Suprapubic skin (tissue), 4 donors: Measurements from ENCODE around the gene ENTPD1.

Experiments used
- POLR2A ChIP-seq, 2 donors: fragments of 450-650 bp; IDR thresholded peaks; one replicate each; pipeline ENCODE4 v1.6.1; 2017; ENCODE audit warnings: antibody characterized with exemption in 2 of 2, mild to moderate bottlenecking in 2 of 2, moderate library complexity in 2 of 2
- POLR2AphosphoS5 ChIP-seq, 3 donors: sonication (generic); formaldehyde crosslinking; IDR thresholded peaks; one replicate each; pipeline ENCODE4 v1.6.1; 2017; ENCODE audit warnings: antibody characterized with exemption in 3 of 3

DNA sequence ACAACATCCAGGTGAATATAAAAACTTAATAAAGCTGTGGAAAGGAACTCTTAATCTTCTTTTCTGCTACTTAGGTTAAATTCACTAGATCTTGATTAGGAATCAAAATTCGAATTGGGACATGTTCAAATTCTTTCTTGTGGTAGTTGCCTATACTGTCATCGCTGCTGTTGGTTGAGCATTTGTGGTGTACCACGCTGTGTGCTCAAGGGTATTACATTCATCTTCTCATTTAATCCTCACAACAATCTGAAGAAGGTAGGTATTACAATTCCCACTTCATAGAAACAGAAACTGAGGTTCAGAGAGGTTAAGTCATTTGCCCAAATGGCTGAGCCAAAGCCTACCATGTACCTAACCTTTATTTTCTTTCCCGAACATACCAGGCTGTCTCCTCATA is 111.9 kb downstream of the ENTPD1 start:
- no peak for TF ChIP-seq POLR2A (IDR thresholded peaks at IDR 0.05)
- TF ChIP-seq POLR2AphosphoS5 (IDR thresholded peaks at IDR 0.05) = no peak
